PC-3 (cell line): ENCODE results near the gene PNN.

Experiments used
- CTCF ChIP-seq: fragments of 300-600 bp; sonication (generic); conservative IDR thresholded peaks from 2 replicates; pipeline ENCODE4 v1.5.1; 2017; ENCODE audit warnings: antibody characterized with exemption, low read depth, mild to moderate bottlenecking, low read length
- EZH2 ChIP-seq: fragments of 300-600 bp; sonication (generic); IDR thresholded peaks from one replicate; pipeline ENCODE4 v1.6.1; 2017; ENCODE audit warnings: antibody characterized with exemption, mild to moderate bottlenecking, low read length; ENCODE audit not compliant: unreplicated experiment

GRCh38 chr14:39140170-39140569 lies 34.9 kb upstream of the PNN start:
- TF ChIP-seq EZH2 (no peak), CTCF (no peak)
